Liver (tissue), 3 donors: ENCODE data around the gene AP4S1.
A peak's percentile ranks its signal among the peaks of the same experiment; 100 is the strongest.

ENCODE experiments used
- CTCF ChIP-seq: fragments of 150-350 bp; IDR thresholded peaks from 2 replicates; pipeline ENCODE4 v1.5.1; 2017; ENCODE audit warnings: improper control_type of control experiment, low read depth, low read length; ENCODE audit not compliant: missing input control
- REST ChIP-seq: IDR thresholded peaks from 2 replicates; pipeline ENCODE4 v1.6.1; 2016; ENCODE audit warnings: antibody characterized with exemption, mild to moderate bottlenecking
- RXRA ChIP-seq, 2 donors: IDR thresholded peaks; 2 replicates each; pipeline ENCODE4 v1.6.1; 2017 to 2018; ENCODE audit warnings: antibody characterized with exemption in 2 of 2, mild to moderate bottlenecking in 1 of 2
- donor health status: healthy.
- donor health status: healthy.

DNA sequence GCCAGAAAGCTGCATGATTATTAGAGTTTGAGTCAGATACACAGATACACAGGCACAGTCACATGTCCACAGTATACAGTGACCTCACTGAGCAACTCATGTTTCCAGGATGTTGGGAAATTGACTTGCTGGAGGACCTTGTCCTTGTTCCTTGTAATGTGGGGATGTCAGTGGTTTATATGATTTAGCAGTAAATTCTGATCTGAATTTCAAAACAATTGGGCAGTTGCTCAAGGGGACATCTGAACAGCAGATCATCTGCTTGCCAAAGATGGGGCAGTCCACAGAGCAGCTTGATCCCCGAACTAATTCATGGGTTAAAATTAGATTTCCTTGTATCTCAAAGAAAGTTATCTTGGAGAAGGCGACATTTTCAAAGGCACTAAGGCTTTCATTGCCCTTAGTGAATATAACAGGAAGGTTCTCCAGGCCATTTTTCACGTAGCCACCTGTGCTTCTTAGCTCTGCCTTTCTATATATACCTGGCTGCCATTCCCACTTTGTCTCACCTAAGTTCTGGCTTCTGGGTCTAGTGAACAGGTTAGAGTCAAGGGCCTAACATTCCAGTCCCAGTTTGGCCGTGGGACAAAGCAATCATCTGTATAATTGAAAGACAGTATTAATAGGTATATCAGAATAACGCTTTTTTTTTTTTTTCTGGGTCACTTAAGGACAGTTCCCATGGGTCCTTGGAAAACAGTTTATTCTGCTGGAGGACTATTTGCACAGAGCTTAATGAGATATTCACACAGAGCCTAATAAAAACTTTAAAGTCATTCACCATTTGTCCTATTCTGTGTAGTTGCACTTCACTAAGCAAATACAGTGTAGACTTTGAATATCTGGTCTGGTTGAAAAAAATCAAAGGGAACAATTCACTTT lies 65.7 kb downstream of the AP4S1 start:
- no peak for TF ChIP-seq CTCF
- TF ChIP-seq RXRA (IDR thresholded peaks at IDR 0.05): peak; percentile 65 to 85
- peak; percentile 78 for TF ChIP-seq REST
